ENCODE measurements around the gene ANK3.
"Not testable (repeated sequence)": the region's sequence is repeated elsewhere in the genome, so short reads cannot be mapped to it uniquely, and the experiment has no call there.

Gene ANK3

DNA sequence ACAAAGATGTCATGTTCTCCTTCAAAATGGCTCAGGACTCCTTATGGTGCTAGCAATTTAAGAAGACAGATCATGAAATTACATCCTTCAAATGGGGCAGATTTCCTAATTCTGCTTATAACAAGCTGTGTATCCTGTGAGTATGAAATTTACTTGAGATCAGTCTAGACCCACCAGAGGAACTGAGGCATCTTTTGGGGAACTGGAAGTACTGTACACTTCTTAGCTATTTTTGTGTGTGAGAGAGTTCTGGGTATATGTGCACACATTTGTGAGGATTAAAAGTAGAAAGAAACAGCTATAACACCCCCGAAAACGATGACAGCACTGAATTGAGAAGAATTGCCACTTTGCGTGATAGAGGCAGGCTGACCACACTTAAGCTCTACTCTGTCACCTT, 296.4 kb downstream of the ANK3 start:
- no peak for DNase-seq (ENCODE audit: low spot score)

DNA sequence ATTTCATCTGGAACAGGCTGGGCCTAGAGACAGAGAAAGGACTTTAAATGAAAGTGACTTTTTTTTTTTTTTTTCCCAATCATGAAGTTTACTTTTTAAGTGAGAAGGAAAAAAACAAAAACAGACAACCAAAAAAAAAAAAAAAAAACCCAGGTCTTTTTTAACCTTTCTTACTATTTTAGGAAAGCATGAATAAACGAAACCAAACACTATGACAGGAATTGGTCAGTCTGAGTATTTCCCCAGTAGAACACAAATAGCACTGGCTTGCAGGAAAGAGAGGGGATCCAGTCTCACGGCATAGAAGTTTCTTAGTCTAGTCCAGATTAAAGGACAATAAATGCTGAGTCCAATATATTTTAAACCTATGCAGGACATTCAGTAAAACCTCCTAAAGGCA, 302.8 kb downstream of the ANK3 start:
- no peak for DNase-seq (ENCODE audit: low spot score)

DNA sequence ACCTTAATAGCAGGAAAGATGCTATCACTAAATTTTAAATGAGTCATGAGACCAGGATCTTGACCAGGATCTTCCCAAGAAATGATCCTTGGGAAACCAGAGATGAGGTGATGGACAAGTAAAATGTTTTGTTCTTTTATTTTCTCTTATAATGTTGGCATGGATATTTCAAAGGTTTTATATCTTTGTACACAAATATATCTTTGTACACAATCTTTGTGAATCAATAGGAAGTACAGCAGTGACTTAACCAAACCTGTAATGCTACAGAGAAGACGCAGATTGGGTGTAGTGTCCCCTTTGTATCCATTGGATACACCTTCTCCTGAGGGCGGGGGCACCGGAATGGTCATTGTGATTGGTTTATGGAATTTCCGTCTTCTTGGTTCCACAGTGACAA, 303.3 kb downstream of the ANK3 start:
- no peak for DNase-seq (ENCODE audit: low spot score)

DNA sequence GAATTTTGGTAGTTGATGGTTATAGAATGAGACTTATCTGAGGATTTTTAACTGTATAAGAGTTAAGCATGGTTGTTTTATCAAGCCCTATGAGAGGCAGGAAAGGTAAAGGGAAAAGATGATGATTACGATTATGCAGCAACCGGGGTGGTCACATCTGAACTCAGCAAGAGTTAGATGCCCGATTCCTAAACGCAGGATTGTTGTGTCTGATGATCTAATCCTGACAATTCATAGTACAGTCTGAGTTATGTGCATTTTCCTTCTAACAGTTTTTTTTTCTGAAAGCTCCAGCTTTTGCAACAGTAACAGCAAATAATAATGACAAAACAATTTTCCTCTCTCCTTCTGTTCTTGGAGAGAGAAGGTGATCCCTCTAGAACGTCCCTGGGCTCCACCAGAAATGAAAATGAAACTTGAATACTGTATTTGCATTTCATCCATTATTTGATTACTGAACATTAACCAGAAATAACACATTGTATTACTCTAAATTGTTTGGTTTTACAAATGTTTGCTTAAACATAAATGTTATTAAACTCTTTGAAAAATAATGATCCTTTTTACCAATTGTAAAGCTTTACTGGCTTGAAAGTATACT, 306.8 kb downstream of the ANK3 start:
- DNase-seq (ENCODE audit: low spot score), result no peak

DNA sequence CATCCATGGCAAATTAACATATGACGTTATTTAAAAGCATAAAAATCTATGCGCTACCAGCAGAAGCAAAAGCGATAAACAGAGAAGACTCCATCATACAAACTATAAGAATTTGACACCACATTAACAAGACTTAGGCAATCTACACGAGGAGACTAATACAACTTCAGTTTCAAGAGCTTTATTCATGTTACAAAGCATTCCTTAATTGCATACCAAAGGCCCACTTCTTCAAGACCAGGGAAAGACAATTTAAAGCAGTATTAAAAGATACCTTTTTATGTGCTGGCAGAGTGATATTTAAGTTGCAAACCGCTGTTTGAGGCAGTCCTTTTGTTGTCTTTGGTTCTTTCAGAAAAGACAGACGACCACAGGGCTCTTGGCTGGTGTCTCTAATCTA, 307.3 kb downstream of the ANK3 start:
- DNase-seq (ENCODE audit: low spot score), result no peak

DNA sequence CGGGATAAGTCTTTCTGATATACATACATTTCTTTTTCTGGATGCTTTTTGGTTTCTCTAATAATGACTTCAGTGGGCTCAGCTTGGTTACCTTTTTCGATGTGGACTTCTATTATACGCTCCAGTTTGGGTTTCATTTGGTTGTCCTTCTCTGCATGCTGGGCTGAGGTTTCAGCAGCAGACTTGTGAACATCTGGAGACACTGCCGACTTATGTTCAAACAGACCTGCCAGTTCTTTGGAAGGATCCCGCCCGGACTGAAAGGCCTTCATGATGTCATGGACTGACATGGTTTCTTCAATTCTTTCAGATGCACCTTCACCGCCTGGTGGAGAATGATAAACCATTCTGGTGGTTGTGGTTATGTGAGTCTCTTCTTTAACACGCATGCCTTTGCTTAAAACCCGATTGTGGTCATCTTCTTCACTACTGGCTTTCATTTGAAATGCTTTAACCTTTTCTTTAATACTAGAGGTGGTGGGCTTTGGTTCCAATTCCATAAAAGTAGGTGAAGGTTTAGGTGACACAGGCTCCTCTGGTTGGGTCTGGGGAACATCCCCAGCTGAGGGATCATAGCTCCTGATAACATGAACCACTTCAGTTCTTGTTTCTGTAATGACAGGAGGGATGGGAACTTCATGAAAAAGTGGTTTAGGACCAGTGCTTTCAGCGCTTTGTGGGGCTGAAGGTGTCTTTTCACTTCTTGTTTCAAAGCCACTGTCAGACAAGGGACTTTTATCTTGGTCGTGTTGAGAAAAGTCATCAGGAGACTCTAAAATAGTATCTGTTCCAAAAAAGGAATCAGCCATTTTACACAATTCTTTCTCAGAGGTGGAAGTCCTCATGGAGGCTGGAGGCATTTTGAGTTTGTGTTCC, 315.7 kb downstream of the ANK3 start:
- DNase-seq (ENCODE audit: low spot score), result no peak

- DNase-seq (ENCODE audit: low spot score), result no peak
These were observed 316.3 kb downstream of the ANK3 start for GRCh38 chr10:60073397-60073780.

- no peak for DNase-seq (ENCODE audit: low spot score)
These were observed 320.4 kb downstream of the ANK3 start for GRCh38 chr10:60069311-60069710.

GRCh38 chr10:60050366-60050765, 339.3 kb downstream of the ANK3 start:
- no peak for DNase-seq (ENCODE audit: low spot score)

DNA sequence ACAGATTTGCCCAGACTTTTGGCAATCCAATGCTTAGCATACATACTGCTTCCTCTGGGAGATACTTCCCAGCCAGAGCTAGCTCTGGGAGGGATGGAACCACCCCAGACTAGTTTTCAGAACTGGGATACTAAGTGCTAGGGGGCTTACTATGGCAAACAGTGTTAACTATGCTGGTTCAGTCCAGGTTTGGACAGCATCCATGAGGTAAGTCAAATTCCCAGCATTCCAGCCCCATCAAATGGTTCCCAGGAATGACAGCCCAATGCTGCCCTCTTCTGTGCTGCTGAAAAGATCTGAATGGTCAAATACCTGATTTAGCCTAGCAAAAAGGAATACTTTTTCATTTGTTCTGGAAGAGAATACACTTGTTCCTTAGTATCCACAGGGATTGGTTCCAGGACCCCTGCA, 341.6 kb downstream of the ANK3 start:
- DNase-seq (ENCODE audit: low spot score), result peak; percentile 14

DNA sequence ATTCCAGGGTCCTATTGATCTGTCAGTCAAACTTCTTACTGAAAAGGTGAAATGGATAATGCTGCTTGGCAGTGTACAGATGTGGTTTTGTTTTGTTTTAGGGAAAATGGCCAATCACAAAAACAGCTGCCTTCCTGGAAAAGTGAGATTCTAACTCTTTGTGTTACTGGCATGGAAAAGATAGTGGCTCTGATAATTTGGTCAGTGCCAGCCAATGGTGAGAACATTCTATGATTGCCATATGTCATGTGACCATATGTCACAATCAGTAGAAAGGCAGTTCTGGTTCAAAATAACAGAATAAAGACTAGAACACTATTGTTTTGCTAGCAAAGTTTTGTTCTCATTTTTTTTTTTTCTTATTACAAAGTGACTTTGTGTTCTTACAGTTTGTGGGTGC, 344.1 kb downstream of the ANK3 start:
- DNase-seq (ENCODE audit: low spot score), result no peak

DNA sequence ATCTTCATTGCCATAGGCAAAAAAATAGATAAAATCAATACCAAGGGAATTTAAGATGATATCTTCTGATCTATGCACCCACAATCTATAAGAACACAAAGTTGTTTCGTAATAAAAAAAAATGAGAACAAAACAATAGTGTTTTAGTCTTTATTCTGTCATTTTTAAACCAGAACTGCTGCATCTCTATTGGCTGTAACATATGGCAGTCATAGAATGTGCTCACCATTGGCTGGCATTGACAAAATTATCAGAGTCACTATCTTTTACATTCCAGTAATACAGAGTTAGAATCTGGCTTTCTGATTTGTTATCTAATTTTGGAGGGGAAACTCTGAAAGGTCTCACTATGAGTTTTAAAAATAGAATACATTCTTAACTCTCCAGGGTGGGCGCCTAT, 344.7 kb downstream of the ANK3 start:
- no peak for DNase-seq (ENCODE audit: low spot score)

DNA sequence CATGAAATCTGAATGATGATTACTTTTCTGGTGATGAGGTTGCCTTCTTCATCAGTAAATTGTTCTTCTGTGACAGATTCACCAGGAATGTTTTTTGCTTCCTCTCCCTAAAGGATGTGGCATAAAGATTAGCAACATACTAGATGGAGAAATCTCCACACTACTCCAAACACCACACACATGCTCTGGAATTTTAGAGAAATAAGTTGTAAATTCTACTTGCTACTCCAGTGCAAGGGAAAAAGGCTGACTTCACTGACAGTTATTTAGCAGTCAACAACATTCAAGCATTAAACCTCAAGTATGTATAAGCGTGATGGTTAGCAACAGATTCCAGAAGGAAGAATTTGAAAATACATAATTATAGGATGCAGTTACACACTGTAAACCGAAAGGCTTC, 345.4 kb downstream of the ANK3 start:
- DNase-seq (ENCODE audit: low spot score), result no peak

DNA sequence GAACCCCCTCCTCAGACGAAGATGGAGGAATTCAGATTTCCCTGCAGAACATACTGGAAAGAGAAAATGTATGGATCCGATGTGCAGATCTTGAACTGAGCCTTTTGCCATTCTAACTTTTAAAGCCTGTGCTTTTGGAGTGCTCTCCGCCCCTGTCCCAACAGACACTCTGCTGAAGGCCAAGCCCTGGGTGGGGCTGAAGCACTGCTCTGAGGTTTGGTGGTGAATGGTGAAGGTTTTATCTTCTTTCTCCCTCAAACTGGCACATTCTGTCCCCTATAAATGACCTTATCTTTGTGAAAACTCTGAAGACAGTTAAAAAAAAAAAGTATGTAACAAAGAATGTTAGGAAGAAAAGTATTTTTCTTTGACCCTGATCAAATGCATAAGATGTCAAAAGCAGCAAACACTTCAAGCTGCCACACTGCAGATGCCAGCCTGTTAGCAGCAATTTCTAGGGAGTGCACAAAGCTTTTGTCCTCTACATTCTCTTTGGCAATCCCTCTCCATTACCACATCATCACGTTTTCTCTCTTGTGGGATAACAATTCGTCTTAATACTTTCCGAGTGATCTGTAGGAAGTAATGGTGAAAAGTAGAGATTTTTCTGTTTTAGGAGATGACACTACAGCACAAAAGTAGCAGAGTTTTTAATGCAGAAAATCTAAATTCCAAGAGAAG, 346.0 kb downstream of the ANK3 start:
- no peak for DNase-seq (ENCODE audit: low spot score)

GRCh38 chr10:60042914-60043313, 346.8 kb downstream of the ANK3 start:
- DNase-seq (ENCODE audit: low spot score), result no peak

- no peak for DNase-seq (ENCODE audit: low spot score)
These were observed 347.4 kb downstream of the ANK3 start for GRCh38 chr10:60042262-60042661.

GRCh38 chr10:60041489-60042133, 348.1 kb downstream of the ANK3 start:
- no peak for DNase-seq (ENCODE audit: low spot score)

GRCh38 chr10:60040014-60040662, 349.5 kb downstream of the ANK3 start:
- no peak for DNase-seq (ENCODE audit: low spot score)

- no peak for DNase-seq (ENCODE audit: low spot score)
These were observed 353.7 kb downstream of the ANK3 start for GRCh38 chr10:60035984-60036383.

- DNase-seq (ENCODE audit: low spot score), result not testable (repeated sequence)
These were observed 354.3 kb downstream of the ANK3 start for GRCh38 chr10:60035375-60035774.

DNA sequence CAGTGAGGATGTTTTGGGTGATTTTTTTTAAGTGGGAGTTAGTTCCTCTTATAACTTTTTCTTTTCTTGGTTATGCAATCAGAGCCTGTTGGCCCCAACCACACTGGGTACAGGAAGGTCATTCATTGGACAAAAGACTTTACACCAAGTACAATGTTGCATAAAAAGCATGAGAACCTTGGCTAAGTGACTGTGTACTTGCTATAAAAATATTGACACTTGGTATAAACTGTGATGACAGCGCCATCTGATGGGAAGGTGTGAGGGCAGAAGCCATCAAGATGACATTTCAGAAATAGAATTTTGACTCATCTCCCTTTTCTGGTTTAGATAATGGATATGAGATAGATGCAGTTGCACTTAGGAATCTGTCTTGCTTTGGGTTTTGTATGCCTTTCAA, 357.0 kb downstream of the ANK3 start:
- peak; percentile 16 for DNase-seq (ENCODE audit: low spot score)

DNA sequence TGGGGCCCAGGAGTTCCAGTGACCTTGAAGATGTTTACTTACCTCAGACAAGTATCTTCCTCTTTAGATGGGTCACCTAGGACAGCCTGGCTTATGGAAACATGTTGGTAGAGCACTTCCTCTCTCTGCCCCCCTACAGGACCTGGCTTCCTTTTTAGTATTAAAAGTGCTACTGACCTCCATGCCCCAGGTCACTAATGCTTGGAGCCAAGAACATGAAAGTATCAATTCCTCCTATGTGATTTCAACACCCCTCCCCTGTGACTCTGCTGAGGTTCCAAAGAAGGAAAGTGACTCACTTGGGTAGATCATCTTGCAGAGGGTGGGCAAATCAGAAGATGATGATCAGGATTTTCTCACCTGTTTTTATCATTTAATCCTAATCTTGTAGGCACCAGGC, 358.0 kb downstream of the ANK3 start:
- no peak for DNase-seq (ENCODE audit: low spot score)

All from HuH-7 (cell line).